Natural killer cell (primary cell): ENCODE data around the gene MTUS2. TPM values are rescaled to one million over a fixed set of nuclear protein-coding genes. Genes with fewer than 3 reads are reported as not detected.

ENCODE experiments used
- ATAC-seq, 3 donors: fragments of 150-1000 bp in 2 of 3; fragments of 200-7000 bp in 1 of 3; cut with Tn5 transposase; 1 replicate in 1 of 3; 2 replicates in 2 of 3; pipeline ENCODE4 v1.10.0; 2021; ENCODE audit warnings: mild to moderate bottlenecking in 2 of 3, moderate library complexity in 2 of 3
- DNase-seq, 2 donors: peaks; one replicate each; pipeline versions ENCODE4 v3.0.0 to v3.0.0-alpha.2; 2013 to 2021; ENCODE audit warnings: mixed read lengths in 1 of 2
- H3K27ac ChIP-seq: one replicate; pipeline ENCODE4 v1.5.1; 2013; ENCODE audit warnings: mild to moderate bottlenecking, low read length
- H3K27me3 ChIP-seq: one replicate; pipeline ENCODE4 v1.6.1; 2013; ENCODE audit warnings: low read length; ENCODE audit not compliant: control insufficient read depth, insufficient read depth
- H3K36me3 ChIP-seq: one replicate; pipeline ENCODE4 v1.6.1; 2013; ENCODE audit warnings: low read length; ENCODE audit not compliant: control insufficient read depth, insufficient read depth
- H3K4me1 ChIP-seq: one replicate; pipeline ENCODE4 v1.6.1; 2013; ENCODE audit warnings: low read length; ENCODE audit not compliant: control insufficient read depth, insufficient read depth
- H3K4me3 ChIP-seq: one replicate; pipeline ENCODE4 v1.5.1; 2013; ENCODE audit warnings: low read length
- H3K9me3 ChIP-seq: one replicate; pipeline ENCODE4 v1.6.1; 2013; ENCODE audit warnings: low read length; ENCODE audit not compliant: control insufficient read depth, insufficient read depth
- H3K27ac Mint-ChIP-seq, 2 donors: one replicate each; pipeline ENCODE4 v1.8.0; 2022; ENCODE audit warnings: mild to moderate bottlenecking in 2 of 2, mixed read lengths in 2 of 2, moderate library complexity in 1 of 2
- H3K27me3 Mint-ChIP-seq, 2 donors: one replicate each; pipeline ENCODE4 v1.8.0; 2022; ENCODE audit warnings: low read depth in 2 of 2, mixed read lengths in 2 of 2
- H3K36me3 Mint-ChIP-seq: one replicate; pipeline ENCODE4 v1.8.0; 2022; ENCODE audit warnings: mixed read lengths
- H3K4me1 Mint-ChIP-seq, 2 donors: one replicate each; pipeline ENCODE4 v1.8.0; 2022; ENCODE audit warnings: mixed read lengths in 2 of 2
- H3K4me3 Mint-ChIP-seq: one replicate; pipeline ENCODE4 v1.8.0; 2022; ENCODE audit warnings: mild to moderate bottlenecking, moderate library complexity, mixed read lengths
- H3K9me3 Mint-ChIP-seq, 2 donors: one replicate each; pipeline ENCODE4 v1.8.0; 2022; ENCODE audit warnings: mixed read lengths in 2 of 2
- WGBS: methylation state at CpG from one replicate; pipeline ENCODE4 v1.1.7; 2013; ENCODE audit warnings: missing lambda C conversion rate; ENCODE audit not compliant: insufficient coverage; 5-methylcytosine and 5-hydroxymethylcytosine counted together
- intact Hi-C: fragments of 100-400 bp; cut with micrococcal nuclease; formaldehyde crosslinking; loops from one replicate; pipeline ENCODE4 v1.14.2; 2022
- total RNA-seq, 4 donors: library from RNA; stranded (reverse); fragments of 120-200 nt in 1 of 4; gene quantifications; one replicate each; pipeline versions ENCODE4 v1.2.3 to v1.2.4, GENCODE V29; 2013 to 2022
- TF ChIP-seq, protein P1 (sequence below): fragments of 200-600 bp; IDR thresholded peaks from one replicate; pipeline ENCODE4 v1.8.0; 2022; ENCODE audit warnings: antibody characterized with exemption

Gene MTUS2
- total RNA-seq, 3 donors from 2014 or later (not counting 1 experiment from before 2014, with no cell fraction given), result not detected

DNA sequence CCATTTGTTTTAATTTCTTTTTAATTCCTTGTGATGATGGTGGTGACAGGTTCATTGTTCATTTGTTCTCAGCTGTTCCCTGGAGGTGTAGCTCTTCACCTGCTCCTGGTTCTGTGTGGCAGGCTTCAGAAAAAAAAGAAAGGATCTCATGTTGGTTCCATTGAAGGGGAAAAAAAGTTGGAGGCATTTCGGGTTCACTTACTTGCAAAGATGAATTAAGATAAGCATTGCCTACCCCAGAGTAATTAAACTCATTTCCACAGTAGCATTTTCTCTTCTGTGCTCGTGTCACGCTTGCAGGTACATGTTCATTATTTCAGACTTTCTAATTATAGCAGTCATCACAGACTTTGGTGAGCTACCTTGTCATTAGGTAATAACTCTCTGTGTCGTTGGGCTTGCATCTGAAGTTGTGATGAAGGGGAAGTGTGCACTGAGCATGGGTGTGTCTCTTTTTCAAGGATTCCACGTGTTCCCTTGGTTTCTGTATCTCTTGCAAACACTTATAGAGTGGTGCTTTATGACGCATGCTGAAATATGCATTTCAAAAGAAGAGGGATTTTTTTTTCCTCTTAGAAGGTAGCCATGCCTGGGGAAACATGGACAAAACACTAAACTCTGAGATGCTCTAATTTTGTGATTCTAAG is 69.1 kb downstream of the MTUS2 start:
- TF ChIP-seq, protein P1, sequence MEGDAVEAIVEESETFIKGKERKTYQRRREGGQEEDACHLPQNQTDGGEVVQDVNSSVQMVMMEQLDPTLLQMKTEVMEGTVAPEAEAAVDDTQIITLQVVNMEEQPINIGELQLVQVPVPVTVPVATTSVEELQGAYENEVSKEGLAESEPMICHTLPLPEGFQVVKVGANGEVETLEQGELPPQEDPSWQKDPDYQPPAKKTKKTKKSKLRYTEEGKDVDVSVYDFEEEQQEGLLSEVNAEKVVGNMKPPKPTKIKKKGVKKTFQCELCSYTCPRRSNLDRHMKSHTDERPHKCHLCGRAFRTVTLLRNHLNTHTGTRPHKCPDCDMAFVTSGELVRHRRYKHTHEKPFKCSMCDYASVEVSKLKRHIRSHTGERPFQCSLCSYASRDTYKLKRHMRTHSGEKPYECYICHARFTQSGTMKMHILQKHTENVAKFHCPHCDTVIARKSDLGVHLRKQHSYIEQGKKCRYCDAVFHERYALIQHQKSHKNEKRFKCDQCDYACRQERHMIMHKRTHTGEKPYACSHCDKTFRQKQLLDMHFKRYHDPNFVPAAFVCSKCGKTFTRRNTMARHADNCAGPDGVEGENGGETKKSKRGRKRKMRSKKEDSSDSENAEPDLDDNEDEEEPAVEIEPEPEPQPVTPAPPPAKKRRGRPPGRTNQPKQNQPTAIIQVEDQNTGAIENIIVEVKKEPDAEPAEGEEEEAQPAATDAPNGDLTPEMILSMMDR, result no peak
- Mint-ChIP-seq H3K9me3 (peaks cover 2 to 10% of the 10 kb centered on the region in 2 donors), H3K27me3 (no peaks in the 10 kb centered on the region), H3K4me3 (no peak overlapping the region), H3K36me3 (no peaks in the 10 kb centered on the region), H3K27ac (no peak overlapping the region), H3K4me1 (no peaks in the 10 kb centered on the region)
- WGBS, result 80% methylated on average over 6 of the region's 6 CpGs
- Histone ChIP-seq H3K36me3 (no peaks in the 10 kb centered on the region), H3K9me3 (no peaks in the 10 kb centered on the region), H3K27ac (no peak overlapping the region), H3K27me3 (no peaks in the 10 kb centered on the region), H3K4me1 (no peaks in the 10 kb centered on the region), H3K4me3 (no peak overlapping the region)
- intact Hi-C loops, result no loop called here
- DNase-seq (no peak), ATAC-seq (no peak)

DNA sequence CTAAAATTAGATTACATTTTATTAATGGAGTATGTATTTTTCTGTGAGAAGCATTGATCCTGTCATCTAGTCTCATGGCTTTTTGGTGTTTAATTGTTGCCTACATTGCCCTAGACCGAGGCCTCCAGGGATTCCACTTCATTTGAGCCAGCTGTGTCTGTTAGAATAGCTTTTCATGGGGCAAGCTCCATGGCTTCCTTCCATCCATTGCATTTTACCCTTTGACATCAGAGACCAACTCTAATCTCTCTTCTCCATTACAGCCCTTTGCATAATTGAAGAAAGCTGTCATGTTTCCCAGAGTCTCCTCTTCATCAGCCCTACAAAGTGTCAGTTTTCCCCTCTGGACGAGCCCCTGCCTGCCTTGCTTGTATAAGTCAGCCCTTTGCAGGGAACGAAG is 70.6 kb downstream of the MTUS2 start:
- H3K9me3 Mint-ChIP-seq, result peaks cover 0 to 12% of the 10 kb centered on the region in 2 donors
- TF ChIP-seq, protein P1, result no peak
- no peaks in the 10 kb centered on the region for H3K4me1 Mint-ChIP-seq
- H3K36me3 ChIP-seq, result no peaks in the 10 kb centered on the region
- H3K4me1 ChIP-seq, result no peaks in the 10 kb centered on the region
- no peaks in the 10 kb centered on the region for H3K27me3 Mint-ChIP-seq
- H3K36me3 Mint-ChIP-seq, result peaks cover 7% of the 10 kb centered on the region
- no peak overlapping the region for H3K27ac Mint-ChIP-seq
- no peaks in the 10 kb centered on the region for H3K27me3 ChIP-seq
- intact Hi-C loops, result no loop called here
- no peaks in the 10 kb centered on the region for H3K9me3 ChIP-seq
- no peak overlapping the region for H3K27ac ChIP-seq
- H3K4me3 Mint-ChIP-seq, result no peak overlapping the region
- DNase-seq (no peak), ATAC-seq (no peak)
- WGBS, result 75% methylated on average over 3 of the region's 3 CpGs
- H3K4me3 ChIP-seq, result no peak overlapping the region

DNA sequence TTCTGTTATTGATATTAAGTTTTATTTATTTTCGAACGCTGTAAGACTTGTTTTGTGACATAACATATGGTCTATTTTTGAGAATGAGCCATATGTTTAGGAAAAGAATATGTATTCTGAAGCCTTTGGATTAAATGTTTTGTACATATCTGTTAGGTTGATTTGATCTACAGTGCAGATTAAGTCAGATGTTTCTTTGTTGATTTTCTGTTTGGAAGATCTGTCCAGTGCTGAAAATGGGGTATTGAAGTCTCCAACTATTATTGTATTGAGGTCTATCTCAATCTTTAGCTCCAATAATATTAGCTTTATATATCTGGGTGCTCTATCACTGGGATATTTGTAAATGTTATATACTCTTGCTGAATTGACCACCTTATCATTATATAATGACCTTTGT is 97.9 kb downstream of the MTUS2 start:
- intact Hi-C loops, result no loop called here
- Mint-ChIP-seq H3K9me3 (peaks cover 26 to 27% of the 10 kb centered on the region in 2 donors), H3K36me3 (no peaks in the 10 kb centered on the region), H3K4me3 (no peak overlapping the region), H3K27ac (no peak overlapping the region), H3K27me3 (no peaks in the 10 kb centered on the region), H3K4me1 (no peaks in the 10 kb centered on the region)
- Histone ChIP-seq H3K9me3 (peaks cover 10% of the 10 kb centered on the region), H3K27ac (no peak overlapping the region), H3K27me3 (no peaks in the 10 kb centered on the region), H3K4me1 (no peaks in the 10 kb centered on the region), H3K36me3 (no peaks in the 10 kb centered on the region), H3K4me3 (no peak overlapping the region)
- TF ChIP-seq, protein P1, result no peak
- ATAC-seq, result no peak
- no peak for DNase-seq
- WGBS, result 92% methylated on average over 2 of the region's 2 CpGs

DNA sequence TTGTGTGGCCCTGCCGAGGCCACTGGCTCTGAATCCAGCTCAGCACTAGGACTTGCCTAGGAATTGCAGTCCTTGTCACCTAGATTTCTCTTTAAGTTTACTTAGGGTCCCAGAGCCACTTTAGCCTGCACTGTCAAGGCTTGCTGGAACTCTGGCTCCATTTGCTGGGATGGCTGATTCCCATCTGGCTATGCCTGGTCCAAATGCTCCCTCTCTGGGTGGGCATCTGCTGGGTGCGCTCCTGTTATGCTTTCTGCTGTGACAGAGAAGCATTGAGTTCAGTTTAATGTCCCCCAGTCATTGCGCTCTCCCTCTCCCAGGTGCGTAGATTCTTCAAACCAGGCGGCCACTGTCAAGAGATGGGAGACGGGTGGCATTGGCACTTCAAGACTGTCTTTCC is 102.2 kb downstream of the MTUS2 start:
- no peaks in the 10 kb centered on the region for H3K36me3 Mint-ChIP-seq
- H3K9me3 ChIP-seq, result peaks cover 10% of the 10 kb centered on the region
- H3K27ac Mint-ChIP-seq, result no peak overlapping the region
- H3K27me3 Mint-ChIP-seq, result no peaks in the 10 kb centered on the region
- peaks cover 10 to 13% of the 10 kb centered on the region in 2 donors for H3K9me3 Mint-ChIP-seq
- TF ChIP-seq, protein P1, result no peak
- no peaks in the 10 kb centered on the region for H3K4me1 Mint-ChIP-seq
- no peaks in the 10 kb centered on the region for H3K36me3 ChIP-seq
- no peaks in the 10 kb centered on the region for H3K27me3 ChIP-seq
- ATAC-seq (no peak), DNase-seq (no peak)
- no peaks in the 10 kb centered on the region for H3K4me1 ChIP-seq
- no peak overlapping the region for H3K4me3 Mint-ChIP-seq
- no peak overlapping the region for H3K27ac ChIP-seq
- no peak overlapping the region for H3K4me3 ChIP-seq
- intact Hi-C loops, result no loop called here
- 73% methylated on average over 5 of the region's 6 CpGs for WGBS
